NCI-H1105 treated with DMSO at 0.1 percent for 48 hours (cell line): ENCODE measurements around the gene RPS4Y1.

Experiments used
- DNase-seq: peaks from one replicate; lab custom pipeline; 2025; lab: John Stamatoyannopoulos, UW

RPS4Y1 gene

GRCh38 chrY:2883561-2883960 lies 42.2 kb downstream of the RPS4Y1 start:
- no peak for DNase-seq

GRCh38 chrY:2885880-2886279 lies 44.5 kb downstream of the RPS4Y1 start:
- no peak for DNase-seq

- DNase-seq = no peak
Observed at GRCh38 chrY:2887386-2887785, 46.0 kb downstream of the RPS4Y1 start.

GRCh38 chrY:2887955-2888354 lies 46.6 kb downstream of the RPS4Y1 start:
- no peak for DNase-seq

GRCh38 chrY:2893471-2893870 lies 52.1 kb downstream of the RPS4Y1 start:
- DNase-seq = no peak

- DNase-seq = no peak
Observed at GRCh38 chrY:2896050-2896449, 54.6 kb downstream of the RPS4Y1 start.

GRCh38 chrY:2907356-2907755 lies 66.0 kb downstream of the RPS4Y1 start:
- DNase-seq = no peak

GRCh38 chrY:2913066-2913815 lies 71.8 kb downstream of the RPS4Y1 start:
- DNase-seq = no peak
